Umbilical cord (tissue), 2 donors: ENCODE data around the gene STEEP1. TPM values are rescaled to one million over a fixed set of nuclear protein-coding genes. Genes with fewer than 3 reads are reported as not detected.

ENCODE experiments used
- DNase-seq: peaks from one replicate; pipeline ENCODE4 v3.0.0-alpha.2; 2015; ENCODE audit warnings: low spot score
- total RNA-seq: library from RNA; depleted of rRNA; stranded (reverse); fragments of >200 nt; gene quantifications from one replicate; pipeline ENCODE4 v1.2.3, GENCODE V29; 2014; ENCODE audit warnings: low replicate concordance; ENCODE audit not compliant: insufficient read depth

STEEP1 gene
- total RNA-seq: 22.9 TPM

DNA sequence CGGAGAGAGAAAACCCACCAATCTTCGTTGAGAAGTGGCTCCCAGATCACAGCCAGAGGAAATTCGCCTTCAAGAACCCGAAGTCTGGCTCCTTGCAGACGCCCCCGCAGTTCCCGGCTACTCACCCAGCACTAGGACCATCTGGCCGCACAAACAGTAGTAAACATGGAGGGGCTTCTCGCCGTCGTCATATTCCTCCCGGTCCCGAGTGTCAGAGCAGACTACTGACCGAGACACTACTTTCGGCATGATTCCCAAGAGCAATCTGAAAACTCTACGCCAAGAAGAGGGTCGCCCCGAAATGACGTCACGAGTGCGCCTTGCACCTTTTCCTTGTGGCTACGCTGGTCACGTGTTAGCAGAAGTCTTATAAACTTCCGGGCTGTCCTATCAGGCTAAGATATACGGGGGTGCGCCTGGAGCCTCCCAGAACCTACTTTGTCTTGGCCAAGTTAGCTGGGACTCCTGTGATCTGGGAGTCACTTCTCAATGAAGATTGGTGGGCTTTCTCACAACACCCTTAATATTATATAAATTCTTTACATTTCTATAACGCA lies at the start of gene STEEP1:
TSS of gene STEEP1 (minus strand) at position 303 of the 557 bp plus-strand sequence. CDS start at position 249, 54 bp downstream.
- peak; percentile 93 for DNase-seq

DNA sequence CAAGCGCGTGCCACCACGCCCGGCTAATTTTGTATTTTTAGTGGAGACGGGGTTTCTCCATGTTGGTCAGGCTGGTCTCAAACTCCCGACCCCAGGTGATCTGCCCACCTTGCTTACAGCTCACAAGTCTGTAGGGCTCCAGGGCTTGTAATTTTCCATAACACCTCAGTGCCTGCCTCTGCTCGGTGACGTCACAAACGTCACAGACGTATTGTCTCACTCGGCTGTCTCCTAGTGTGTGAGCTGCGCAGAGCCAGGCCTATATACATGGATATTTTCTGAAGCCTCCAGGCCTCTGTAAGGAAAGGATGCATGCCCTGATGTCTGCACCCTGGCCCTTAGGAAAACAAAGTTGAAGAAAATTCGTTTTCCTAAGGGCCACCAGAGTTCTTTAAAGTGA lies 49.6 kb upstream of the STEEP1 start:
- no peak for DNase-seq

DNA sequence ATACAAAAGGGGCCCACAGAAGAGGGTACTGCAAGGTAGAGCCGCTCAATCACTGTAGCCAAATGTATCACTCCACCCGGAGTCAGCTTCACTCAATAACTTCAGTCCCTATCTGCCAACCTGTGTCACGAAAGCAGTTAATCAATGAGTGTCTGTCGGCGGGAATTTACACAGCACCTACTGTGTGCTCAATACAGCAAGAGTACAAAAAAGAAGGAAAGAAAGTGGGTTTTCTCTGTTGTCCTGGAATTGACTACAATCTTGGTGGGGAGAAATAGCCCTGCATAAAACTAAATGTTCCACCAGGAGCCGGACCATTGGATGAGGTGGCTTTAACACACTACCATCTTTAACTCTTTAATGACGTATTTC lies 41.8 kb upstream of the STEEP1 start:
- no peak for DNase-seq

DNA sequence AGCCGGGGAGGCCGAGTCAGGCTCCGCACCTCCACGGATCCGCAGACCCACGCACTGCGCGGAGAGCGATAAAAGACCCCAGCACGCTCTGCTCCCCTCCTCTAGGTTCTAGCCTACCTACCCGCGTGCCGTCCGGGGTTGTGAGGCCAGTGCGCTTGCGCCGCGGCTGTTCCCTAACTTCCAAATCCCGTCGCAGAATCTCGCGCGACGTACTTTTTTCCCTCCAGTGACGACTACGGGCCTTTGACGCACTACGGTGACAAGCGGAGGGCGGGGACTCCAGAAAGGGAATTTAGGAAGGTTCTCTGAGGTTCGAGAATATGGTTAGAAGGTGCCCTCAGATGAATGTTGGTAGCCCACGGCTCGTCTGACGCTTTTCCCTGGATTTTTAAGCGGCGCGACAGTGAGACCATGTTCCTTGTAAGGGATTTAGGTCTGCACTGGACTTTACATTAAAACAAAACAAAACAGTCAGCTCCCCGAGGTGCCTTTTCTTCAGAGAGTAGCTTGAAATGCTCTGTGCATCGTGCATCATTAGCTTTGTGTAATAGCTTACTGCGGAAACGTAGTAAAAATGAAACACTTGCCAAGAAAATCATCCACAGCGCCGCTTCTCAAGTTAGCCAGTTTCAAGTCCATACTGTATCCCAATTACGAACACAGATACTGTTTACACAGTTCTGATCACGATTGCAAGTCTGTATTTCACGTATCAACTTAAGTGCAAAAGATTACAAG lies 41.2 kb upstream of the STEEP1 start, which contains the start of gene NKRF:
TSS of gene NKRF (minus strand) at position 145 of the 738 bp plus-strand sequence.
- DNase-seq: peak; percentile 94

DNA sequence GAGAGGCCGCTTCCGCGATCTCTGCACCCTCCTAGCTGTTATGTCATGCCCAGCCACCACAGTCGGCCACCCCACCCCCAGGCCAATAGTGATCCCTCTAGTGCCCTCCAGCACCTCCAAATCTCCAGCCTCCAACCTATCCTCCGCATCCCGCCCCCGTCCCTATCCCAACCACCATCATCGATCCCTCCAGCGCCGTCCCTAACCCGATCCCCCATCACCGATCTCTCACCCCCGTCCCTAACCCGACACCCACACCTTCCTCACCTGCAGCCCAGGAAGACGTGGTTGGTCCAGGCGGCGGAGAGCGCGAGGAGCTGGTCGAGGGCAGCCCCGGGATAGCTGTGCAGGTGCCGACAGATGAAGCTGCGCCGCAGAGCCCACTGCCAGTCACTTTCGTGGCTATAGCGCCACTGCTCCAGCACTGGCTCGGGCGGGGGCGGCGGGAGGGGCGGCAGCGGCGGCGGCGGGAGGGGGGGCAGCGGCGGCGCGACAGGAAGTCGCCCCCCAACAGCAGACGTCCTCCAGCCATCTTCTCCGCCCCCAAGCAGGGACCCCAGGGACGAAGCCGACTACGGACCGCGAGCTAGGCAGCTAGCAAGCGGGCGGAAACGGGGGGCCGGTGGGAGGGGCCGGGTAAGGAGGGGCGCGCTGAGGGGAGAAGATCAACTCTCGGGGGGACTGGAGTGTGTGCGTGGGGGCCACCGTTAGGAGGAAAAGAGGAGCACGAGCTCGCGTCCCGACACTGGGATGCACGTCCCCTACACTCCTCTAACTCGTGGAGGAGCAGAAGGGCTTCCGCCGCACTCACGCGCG lies 40.5 kb upstream of the STEEP1 start:
- DNase-seq: peak; percentile 2

DNA sequence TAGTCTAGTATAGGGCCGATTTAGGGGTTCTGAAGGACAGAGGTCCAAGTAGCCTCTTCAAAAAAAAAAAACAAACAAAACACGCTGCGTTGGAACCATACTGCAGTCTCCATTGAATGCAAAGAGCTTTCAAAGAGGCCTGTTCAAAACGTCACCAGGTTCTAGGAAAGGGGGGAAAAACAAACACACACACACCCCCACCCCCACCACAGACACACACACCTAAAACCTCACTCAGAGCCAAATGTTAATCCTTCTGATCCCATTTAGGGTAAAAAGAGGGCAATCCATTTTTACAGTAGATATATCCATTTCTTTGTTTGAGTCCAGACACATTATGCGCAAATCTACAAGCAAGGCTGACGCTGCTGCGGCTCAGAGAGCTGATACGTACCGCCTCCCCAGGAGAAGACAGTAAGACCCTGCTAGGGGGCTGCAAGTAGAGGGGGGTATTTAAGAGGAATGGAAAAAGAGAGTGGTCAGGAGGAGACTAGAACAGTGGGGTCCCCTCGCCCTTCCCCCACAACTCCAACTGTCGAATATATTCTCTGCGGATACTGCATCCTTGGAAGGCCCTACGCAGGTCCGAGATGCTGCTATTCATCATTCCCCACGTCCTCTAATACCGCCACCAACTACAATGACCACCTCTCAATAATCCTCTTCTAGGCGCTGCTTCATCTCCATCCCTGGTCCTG lies 39.7 kb upstream of the STEEP1 start:
- no peak for DNase-seq

DNA sequence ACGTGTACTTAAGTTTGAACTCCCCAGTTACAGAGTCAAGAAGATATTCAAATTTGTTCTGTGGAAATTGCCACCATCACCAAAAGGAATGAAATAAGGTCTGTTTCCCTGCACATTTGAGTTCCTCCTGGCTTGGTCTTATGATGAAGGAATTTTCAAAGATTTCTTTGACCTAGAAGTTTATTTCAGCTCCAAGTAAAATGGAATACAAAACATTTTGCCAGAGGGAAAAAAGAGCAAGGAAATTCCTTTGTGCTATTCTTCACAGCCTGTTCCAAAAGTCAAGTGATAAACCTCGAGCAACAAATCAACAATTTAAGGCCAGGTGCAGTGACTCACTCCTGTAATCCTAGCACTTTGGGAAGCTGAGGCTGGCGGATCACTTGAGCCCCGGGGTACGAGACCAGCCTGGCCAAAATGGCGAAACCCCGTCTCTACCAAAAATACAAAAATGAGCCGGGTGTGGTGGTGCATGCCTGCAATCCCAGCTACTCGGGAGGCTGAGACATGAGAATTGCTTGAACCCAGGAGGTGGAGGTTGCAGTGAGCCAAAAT lies 37.6 kb upstream of the STEEP1 start:
- DNase-seq: no peak

DNA sequence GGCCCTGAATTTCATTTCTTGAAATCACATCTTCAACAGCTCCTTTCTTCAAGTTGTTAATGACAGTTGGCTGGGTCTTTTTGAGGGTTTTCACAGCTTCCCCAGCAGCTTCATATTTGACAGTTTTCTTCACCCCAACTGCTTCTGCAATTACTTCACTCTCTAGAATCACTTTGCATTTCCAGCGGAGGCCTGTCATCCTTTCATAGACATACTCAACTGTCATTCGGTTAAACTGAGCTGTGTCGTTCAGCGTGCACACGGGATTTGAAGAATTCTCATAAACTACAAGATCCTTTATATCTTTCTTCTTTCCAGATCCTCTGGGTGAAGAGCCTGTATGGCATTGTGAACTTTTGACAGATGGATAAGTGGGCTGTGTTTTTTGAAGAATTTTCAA lies 24.6 kb upstream of the STEEP1 start:
- DNase-seq: no peak

DNA sequence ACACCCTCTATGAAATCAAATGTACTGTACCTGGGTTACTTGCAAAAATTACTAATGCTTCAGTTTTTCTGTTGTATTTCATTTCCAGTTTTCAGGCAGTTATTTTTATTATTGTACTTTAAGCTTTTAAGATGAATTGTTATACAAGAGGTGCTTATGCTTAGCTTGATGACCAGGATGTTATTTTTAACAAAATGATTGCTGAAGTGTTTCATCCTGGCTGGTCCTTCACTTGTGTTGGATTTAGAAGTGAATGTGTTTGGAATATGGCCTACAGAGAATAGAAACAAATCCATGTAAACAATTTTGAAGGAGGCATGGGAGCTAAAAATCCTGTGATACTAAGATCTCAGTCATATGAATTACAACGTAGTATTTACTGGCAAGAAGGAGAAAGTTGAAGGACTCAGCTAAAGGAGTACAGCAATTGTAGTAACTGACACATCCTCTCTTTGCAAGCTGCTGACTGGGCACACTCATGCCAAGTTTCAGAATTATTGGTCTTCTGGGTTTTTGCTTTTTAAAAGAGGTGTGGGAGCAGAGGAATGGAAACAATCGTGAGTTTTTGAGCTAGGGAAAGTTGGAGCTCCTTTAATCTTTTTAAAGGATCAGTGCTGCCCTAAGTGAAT lies 18.3 kb upstream of the STEEP1 start:
- DNase-seq: no peak

DNA sequence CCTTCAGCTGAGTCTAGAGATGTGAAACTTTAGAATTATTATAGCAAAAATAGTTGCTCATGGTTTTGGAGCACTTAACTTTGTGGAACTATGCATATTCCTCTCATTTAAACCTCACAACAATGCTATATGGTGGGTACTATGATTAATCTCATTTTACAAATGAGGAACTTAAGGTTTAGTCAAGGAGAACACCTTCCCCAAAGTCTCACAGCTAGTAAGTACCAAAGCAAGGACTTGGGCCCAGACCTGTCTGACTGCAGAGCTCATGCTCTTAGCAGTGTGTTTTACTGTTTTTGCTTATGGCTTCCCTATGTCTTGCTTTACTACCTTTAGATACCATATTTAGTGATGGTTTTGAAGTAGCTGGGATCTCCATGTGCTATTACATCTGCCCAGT lies 14.2 kb upstream of the STEEP1 start:
- no peak for DNase-seq

DNA sequence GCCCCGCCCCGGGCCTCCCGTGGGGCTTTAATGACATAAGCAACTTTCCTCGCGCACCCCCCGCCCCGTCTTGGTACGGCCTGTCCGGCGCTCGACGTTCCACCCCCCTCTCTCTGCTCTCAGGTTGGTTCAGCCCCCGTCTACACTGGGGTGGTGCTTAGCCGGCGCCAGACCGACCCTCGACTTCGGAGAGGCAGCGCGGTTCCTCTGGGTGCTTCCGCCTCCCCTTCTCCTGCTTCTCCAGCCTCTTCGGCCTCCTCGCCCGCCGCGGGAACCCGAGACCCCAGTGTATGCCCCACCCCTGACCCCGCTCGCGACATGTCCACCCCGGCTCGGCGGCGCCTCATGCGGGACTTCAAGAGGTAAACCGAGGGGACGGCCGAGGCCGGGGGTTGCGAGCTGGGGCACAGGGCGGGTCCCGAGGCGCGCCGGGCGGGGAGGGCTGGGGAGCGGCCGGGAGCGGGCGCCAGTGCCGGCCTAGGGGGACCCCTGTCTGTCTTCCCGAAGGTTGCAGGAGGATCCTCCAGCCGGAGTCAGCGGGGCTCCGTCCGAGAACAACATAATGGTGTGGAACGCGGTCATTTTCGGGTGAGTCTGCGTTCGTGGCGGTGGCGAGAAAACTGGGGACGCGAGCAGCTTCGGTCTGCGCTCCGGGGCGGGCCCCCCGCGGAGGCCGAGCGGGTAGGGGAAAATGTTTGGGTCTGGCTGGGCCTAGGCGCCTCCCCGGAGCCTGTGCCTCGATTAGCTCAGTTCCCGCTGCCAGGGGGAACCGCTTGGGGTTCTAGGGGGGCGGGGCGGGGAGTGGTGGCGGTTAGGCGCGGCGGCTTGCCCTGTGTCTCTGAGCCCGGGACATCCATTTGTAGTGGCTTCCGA lies 9.4 kb upstream of the STEEP1 start, which contains the start of gene UBE2A:
TSS of gene UBE2A (plus strand) at position 170 of the 873 bp plus-strand sequence. CDS start at position 319, 149 bp downstream.
- peak; percentile 91 for DNase-seq

DNA sequence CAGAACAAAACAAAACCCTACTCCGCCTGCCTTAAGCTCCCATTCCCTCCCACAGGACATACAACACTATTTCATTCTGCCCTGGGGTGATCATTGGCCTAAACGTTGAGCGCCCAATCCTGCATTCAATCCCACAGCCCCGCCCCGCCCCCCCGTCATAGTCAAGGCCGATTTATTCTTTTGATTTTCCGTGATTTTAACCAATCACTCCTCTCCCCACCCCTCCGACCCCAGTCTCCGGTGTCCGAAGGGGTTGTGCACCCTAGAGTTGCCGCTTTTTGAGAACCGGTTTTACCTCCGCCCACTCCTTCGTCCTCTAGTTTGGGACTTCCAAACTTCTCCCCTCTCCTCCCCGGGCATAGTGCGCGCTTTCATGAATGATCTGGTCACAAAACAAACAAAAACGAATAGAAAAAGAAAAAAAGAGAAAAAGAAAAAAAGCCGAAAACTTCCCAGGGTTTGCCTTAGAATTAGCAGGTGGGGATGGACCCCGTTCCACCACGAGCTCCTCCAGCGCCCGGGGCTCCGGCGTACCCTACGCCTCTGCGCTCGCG lies 8.7 kb upstream of the STEEP1 start:
- DNase-seq: peak; percentile 66

DNA sequence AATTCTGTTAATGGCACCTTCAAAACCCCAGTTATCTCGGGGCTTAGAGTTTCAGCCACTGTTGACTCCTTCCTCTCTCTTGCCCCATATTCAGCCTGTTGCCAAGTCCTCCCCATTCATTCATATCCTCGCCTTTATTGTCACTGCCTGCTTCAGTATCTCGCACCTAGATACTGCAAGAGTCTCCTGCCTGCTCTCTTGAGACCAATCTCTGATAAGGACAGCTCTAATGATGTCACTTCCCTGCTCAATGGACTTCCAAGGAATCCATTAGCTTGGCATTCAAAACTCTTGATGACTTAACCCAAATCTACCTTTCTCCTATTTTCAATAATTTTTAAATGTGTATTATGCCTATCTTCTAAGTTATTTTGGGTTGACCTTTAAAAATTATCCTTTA lies 8.0 kb upstream of the STEEP1 start:
- no peak for DNase-seq

DNA sequence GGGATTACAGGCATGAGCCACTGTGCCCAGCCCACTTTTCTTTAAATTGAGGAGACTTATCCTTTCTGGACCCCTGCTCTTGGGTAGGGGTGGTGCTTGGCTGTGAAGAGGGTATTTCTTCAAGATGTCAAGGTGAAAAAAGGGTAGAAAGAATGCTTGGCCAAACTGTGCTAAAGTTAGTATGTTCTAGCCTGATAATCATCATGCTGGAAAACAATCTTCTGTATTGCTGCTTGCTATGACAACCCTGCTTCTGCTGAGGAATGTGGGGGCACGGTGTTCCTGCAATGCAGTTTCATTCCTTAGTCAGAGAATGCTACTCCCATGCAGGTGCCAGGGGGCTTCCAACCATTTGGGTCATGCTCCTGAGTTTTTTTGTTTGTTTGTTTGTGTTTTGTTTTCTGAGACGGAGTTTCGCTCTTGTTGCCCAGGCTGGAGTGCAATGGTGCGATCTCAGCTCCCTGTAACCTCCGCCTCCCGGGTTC lies 5.2 kb upstream of the STEEP1 start:
- DNase-seq: no peak

DNA sequence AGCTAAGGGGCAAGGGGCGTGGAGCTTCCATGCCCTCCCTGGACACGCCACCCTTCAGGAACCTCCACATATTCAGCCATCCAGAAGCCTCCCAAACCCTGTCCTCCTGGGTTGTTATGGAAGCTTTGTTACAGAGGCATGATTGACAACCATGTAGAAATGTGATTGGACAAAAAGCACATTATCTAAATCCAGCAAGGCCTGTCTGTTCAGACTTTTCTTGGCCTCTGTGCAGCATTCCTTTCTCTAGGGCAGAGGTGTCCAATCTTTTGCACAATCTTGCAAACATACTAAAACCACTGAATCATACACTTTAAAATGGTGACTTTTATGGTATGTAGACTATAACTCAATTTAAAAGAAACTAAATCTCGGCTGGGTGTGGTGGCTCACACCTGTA lies 12.7 kb downstream of the STEEP1 start:
- peak; percentile 49 for DNase-seq

DNA sequence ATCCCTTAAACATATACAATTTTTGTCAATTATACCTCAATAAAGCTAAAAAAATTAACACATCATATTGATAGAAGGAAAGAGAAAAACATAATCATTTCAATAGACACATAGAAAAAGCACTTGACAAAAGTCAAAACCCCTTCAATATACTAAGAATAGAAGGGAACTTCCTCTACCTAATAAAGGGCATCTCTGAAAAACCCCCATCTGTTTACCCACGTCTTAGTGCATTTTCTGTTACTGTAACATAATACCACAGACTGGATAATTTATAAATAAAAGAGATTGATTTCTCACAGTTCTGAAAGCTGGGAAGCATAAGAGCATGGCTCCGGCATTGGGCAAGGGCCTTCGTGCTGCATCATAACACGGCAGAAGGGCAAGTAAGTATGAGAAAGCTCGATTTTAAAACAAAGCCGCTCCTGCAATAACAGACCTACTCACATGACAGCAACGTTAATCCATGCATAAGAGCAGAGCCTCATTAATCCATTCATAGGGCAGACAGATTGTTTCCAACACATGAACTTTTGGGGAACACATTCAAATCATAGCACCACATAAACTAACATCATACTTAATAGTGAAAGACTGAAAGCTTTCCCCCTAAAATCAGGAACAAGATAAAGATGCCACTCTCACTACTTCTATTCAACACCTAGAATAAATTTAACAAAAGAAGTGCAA lies 15.7 kb downstream of the STEEP1 start:
- DNase-seq: no peak

DNA sequence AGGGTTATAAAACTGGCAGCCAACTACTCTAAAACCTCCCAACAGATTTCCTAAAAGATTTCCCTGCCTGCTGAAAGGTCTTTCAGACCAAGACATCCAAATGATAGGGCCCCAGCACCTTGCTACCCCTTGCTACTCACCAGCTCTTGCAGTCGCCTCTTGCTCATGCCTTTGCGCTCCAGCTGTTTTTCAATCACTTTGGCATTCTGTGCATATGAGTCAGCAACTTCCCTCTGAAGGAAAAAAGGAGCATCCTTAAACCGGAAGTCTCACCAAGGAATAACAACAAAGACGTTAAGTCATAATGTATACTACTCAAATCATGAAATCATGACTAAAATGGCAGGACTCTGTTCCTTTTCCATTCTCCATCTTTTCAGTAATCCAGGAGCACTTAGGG lies 24.0 kb downstream of the STEEP1 start:
- DNase-seq: no peak

DNA sequence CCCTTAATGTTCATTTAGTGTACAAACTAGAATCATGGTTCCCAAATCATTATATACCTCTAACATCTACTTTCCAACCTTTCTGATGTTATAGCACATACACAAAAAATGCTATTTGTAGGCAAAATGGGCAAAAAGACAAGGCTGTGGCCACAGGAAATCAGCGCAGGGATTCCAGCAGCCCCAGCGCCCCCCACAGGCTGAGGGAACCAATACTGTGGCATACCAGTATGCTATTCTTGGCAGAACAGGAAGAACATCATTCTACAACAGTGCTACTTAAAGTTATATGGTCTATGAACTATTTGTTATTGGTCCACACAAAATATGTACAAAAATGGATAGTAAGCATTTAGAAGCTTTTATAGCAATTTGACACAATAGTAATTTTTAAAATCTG lies 25.3 kb downstream of the STEEP1 start:
- no peak for DNase-seq

DNA sequence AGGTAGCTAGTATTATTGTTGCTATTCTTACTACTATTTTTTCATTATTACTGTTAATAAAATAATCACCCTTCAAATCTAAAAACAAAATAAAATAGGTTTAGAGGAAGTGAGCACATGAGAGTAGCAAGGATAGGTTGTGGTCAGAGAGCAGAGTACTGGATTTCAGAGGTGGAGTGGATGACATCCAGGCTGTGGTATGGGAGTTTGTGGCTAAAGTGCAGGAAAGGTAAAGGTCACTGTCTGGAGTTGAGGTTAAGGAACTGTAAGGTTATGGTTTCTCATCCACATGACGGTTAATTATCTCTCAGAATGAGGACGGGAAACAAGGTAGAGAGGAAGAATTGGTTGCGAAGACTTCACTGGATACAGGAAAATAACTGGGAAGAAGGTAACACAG lies 27.7 kb downstream of the STEEP1 start:
- DNase-seq: no peak
